ENCODE measurements around the gene LRRC36.

Gene LRRC36

GRCh38 chr16:67294171-67294757 is 32.4 kb upstream of the LRRC36 start:
- Histone ChIP-seq H4K20me1 (ENCODE audit: low read depth, low read length) (no peaks in the 10 kb centered on the region), H3K27me3 (ENCODE audit: low read length) (no peaks in the 10 kb centered on the region), H3K36me3 (ENCODE audit: low read length) (no peaks in the 10 kb centered on the region), H3F3A (ENCODE audit: insufficient read depth) (no peaks in the 10 kb centered on the region), H3K9ac (ENCODE audit: low read length) (no peak overlapping the region), H3K4me2 (ENCODE audit: low read depth, low read length, poor library complexity, severe bottlenecking) (no peak overlapping the region), H3K27ac (ENCODE audit: low read depth, low read length) (no peak overlapping the region), H3K4me3 (ENCODE audit: insufficient read depth, low read length, poor library complexity, severe bottlenecking) (no peak overlapping the region), H3K79me2 (ENCODE audit: insufficient read depth, low read length) (no peaks in the 10 kb centered on the region), H3K9me2 (replicated peaks; ENCODE audit: insufficient read depth, low read length) (no peaks in the 10 kb centered on the region), H2AFZ (ENCODE audit: low read depth, low read length, severe bottlenecking) (no peak overlapping the region), H3K9me3 (ENCODE audit: insufficient read depth, low read length) (no peaks in the 10 kb centered on the region)
- TF ChIP-seq EZH2phosphoT487 (conservative IDR thresholded peaks at IDR 0.05; ENCODE audit: low read length) (no peak), CTCF (IDR thresholded peaks at IDR 0.05; ENCODE audit: insufficient read depth, low read length, poor library complexity, severe bottlenecking) (no peak)

GRCh38 chr16:67294938-67295361 is 31.7 kb upstream of the LRRC36 start:
- Histone ChIP-seq H3F3A (ENCODE audit: insufficient read depth) (no peaks in the 10 kb centered on the region), H3K4me3 (ENCODE audit: insufficient read depth, low read length, poor library complexity, severe bottlenecking) (no peak overlapping the region), H3K27me3 (ENCODE audit: low read length) (no peaks in the 10 kb centered on the region), H3K27ac (ENCODE audit: low read depth, low read length) (no peak overlapping the region), H3K4me2 (ENCODE audit: low read depth, low read length, poor library complexity, severe bottlenecking) (no peak overlapping the region), H3K79me2 (ENCODE audit: insufficient read depth, low read length) (no peaks in the 10 kb centered on the region), H3K9me3 (ENCODE audit: insufficient read depth, low read length) (no peaks in the 10 kb centered on the region), H4K20me1 (ENCODE audit: low read depth, low read length) (no peaks in the 10 kb centered on the region), H3K9ac (ENCODE audit: low read length) (no peak overlapping the region), H3K9me2 (replicated peaks; ENCODE audit: insufficient read depth, low read length) (no peaks in the 10 kb centered on the region), H2AFZ (ENCODE audit: low read depth, low read length, severe bottlenecking) (no peak overlapping the region), H3K36me3 (ENCODE audit: low read length) (no peaks in the 10 kb centered on the region)
- TF ChIP-seq CTCF (IDR thresholded peaks at IDR 0.05; ENCODE audit: insufficient read depth, low read length, poor library complexity, severe bottlenecking): no peak
- TF ChIP-seq EZH2phosphoT487 (conservative IDR thresholded peaks at IDR 0.05; ENCODE audit: low read length): no peak

- Histone ChIP-seq H3K36me3 (ENCODE audit: low read length) (no peaks in the 10 kb centered on the region), H3K27ac (ENCODE audit: low read depth, low read length) (no peak overlapping the region)
Observed at GRCh38 chr16:67296420-67296819, 30.2 kb upstream of the LRRC36 start.

More at GRCh38 chr16:67296420-67296819, 30.2 kb upstream of the LRRC36 start:
- Histone ChIP-seq H3K9me3 (ENCODE audit: insufficient read depth, low read length) (no peaks in the 10 kb centered on the region), H2AFZ (ENCODE audit: low read depth, low read length, severe bottlenecking) (no peak overlapping the region), H3K9me2 (replicated peaks; ENCODE audit: insufficient read depth, low read length) (no peaks in the 10 kb centered on the region), H3K4me2 (ENCODE audit: low read depth, low read length, poor library complexity, severe bottlenecking) (no peak overlapping the region), H4K20me1 (ENCODE audit: low read depth, low read length) (no peaks in the 10 kb centered on the region), H3K4me3 (ENCODE audit: insufficient read depth, low read length, poor library complexity, severe bottlenecking) (no peak overlapping the region), H3K79me2 (ENCODE audit: insufficient read depth, low read length) (no peaks in the 10 kb centered on the region), H3F3A (ENCODE audit: insufficient read depth) (no peaks in the 10 kb centered on the region), H3K9ac (ENCODE audit: low read length) (no peak overlapping the region), H3K27me3 (ENCODE audit: low read length) (no peaks in the 10 kb centered on the region)
- TF ChIP-seq EZH2phosphoT487 (conservative IDR thresholded peaks at IDR 0.05; ENCODE audit: low read length): no peak
- TF ChIP-seq CTCF (IDR thresholded peaks at IDR 0.05; ENCODE audit: insufficient read depth, low read length, poor library complexity, severe bottlenecking): no peak

Measured in SU-DHL-6 (cell line).